HEK293 (cell line): ENCODE results near the gene CORO1A.
"Not testable (repeated sequence)": the region's sequence is repeated elsewhere in the genome, so short reads cannot be mapped to it uniquely, and the experiment has no call there.

Experiments
- CTCF ChIP-seq: fragments of 450-650 bp; formaldehyde crosslinking; IDR thresholded peaks from 2 replicates; pipeline ENCODE4 v1.5.1; 2016; ENCODE audit warnings: missing biosample characterization, missing genetic modification characterization
- REST ChIP-seq: fragments of 450-650 bp; formaldehyde crosslinking; IDR thresholded peaks from 2 replicates; pipeline ENCODE4 v1.5.1; 2016; ENCODE audit warnings: missing biosample characterization, missing genetic modification characterization
- ZNF121 ChIP-seq: fragments of 450-650 bp; formaldehyde crosslinking; IDR thresholded peaks from 2 replicates; pipeline ENCODE4 v1.5.1; 2016; ENCODE audit warnings: missing biosample characterization, missing genetic modification characterization
- ZNF138 ChIP-seq: fragments of 450-650 bp; formaldehyde crosslinking; IDR thresholded peaks from 2 replicates; pipeline ENCODE4 v1.5.1; 2016; ENCODE audit warnings: missing biosample characterization, missing genetic modification characterization, borderline replicate concordance
- ZNF426 ChIP-seq: fragments of 450-650 bp; formaldehyde crosslinking; IDR thresholded peaks from 2 replicates; pipeline ENCODE4 v1.5.1; 2017; ENCODE audit warnings: missing biosample characterization, missing genetic modification characterization, mild to moderate bottlenecking, inconsistent platforms, moderate library complexity
- ZNF549 ChIP-seq: fragments of 450-650 bp; IDR thresholded peaks from 2 replicates; pipeline ENCODE4 v1.5.1; 2018; ENCODE audit warnings: missing biosample characterization, missing genetic modification characterization, mild to moderate bottlenecking, inconsistent platforms, moderate library complexity
- ZNF561 ChIP-seq: fragments of 450-650 bp; IDR thresholded peaks from 2 replicates; pipeline ENCODE4 v1.5.1; 2018; ENCODE audit warnings: missing biosample characterization, missing genetic modification characterization, borderline replicate concordance
- ZNF639 ChIP-seq: fragments of 450-650 bp; formaldehyde crosslinking; IDR thresholded peaks from 2 replicates; pipeline ENCODE4 v1.5.1; 2016; ENCODE audit warnings: missing biosample characterization, missing genetic modification characterization

GRCh38 chr16:30206252-30206651 lies 22.9 kb downstream of the CORO1A start:
- TF ChIP-seq ZNF138 (tag by site-specific recombination); CTCF (tag by site-specific recombination); ZNF639 (tag by site-specific recombination); REST (tag by site-specific recombination); ZNF549; ZNF561 (tag by site-specific recombination); ZNF426 (tag by site-specific recombination); ZNF121 (tag by site-specific recombination): not testable (repeated sequence)
